WTC11 (cell line): Measurements from ENCODE around the gene STRN3. TPM values are rescaled to one million over a fixed set of nuclear protein-coding genes. Genes with fewer than 3 reads are reported as not detected.

Source experiments
- ATAC-seq: fragments of 200-7000 bp; cut with Tn5 transposase; 2 replicates; pipeline ENCODE4 v1.10.0; 2021; ENCODE audit warnings: mild to moderate bottlenecking, moderate library complexity
- CTCF ChIA-PET: fragments of 300-600 bp; sonication (Branson Sonifier 250); formaldehyde crosslinking; loops from one replicate; lab custom pipeline; 2021; ENCODE audit warnings: antibody characterized with exemption; lab: Charles Lee
- POLR2A ChIA-PET: fragments of 350-600 bp; sonication (Branson Sonifier 250); formaldehyde crosslinking; loops from one replicate; lab custom pipeline; 2021; ENCODE audit warnings: antibody characterized with exemption; lab: Charles Lee
- DNase-seq: peaks from one replicate; pipeline ENCODE4 v3.0.0; 2021; ENCODE audit warnings: low spot score
- H3K27ac Mint-ChIP-seq: 2 replicates; pipeline ENCODE4 v1.8.0; 2021; ENCODE audit warnings: mixed read lengths
- H3K27me3 Mint-ChIP-seq: 2 replicates; pipeline ENCODE4 v1.8.0; 2021; ENCODE audit warnings: low read depth, mild to moderate bottlenecking, moderate library complexity, mixed read lengths
- H3K36me3 Mint-ChIP-seq: 2 replicates; pipeline ENCODE4 v1.8.0; 2021; ENCODE audit warnings: mixed read lengths
- H3K4me1 Mint-ChIP-seq: 2 replicates; pipeline ENCODE4 v1.8.0; 2022; ENCODE audit warnings: mixed read lengths
- H3K4me3 Mint-ChIP-seq: 2 replicates; pipeline ENCODE4 v1.8.0; 2021; ENCODE audit warnings: mild to moderate bottlenecking, moderate library complexity, mixed read lengths
- H3K9me3 Mint-ChIP-seq: 2 replicates; pipeline ENCODE4 v1.8.0; 2021; ENCODE audit warnings: mixed read lengths
- E2F1 ChIP-seq: sonication (generic); formaldehyde crosslinking; IDR thresholded peaks from 2 replicates; pipeline ENCODE4 v1.8.0; 2022; ENCODE audit warnings: mild to moderate bottlenecking, missing genetic modification reagents
- E2F4 ChIP-seq: sonication (generic); formaldehyde crosslinking; IDR thresholded peaks from 2 replicates; pipeline ENCODE4 v1.8.1; 2022; ENCODE audit warnings: low read depth, mild to moderate bottlenecking, moderate library complexity, missing genetic modification reagents, borderline replicate concordance
- FOXP1 ChIP-seq: sonication (generic); formaldehyde crosslinking; IDR thresholded peaks from 2 replicates; pipeline ENCODE4 v1.8.0; 2022; ENCODE audit warnings: missing genetic modification reagents, mild to moderate bottlenecking, moderate library complexity, borderline replicate concordance
- IRF2 ChIP-seq: sonication (generic); formaldehyde crosslinking; IDR thresholded peaks from 2 replicates; pipeline ENCODE4 v1.8.0; 2022; ENCODE audit warnings: low read depth, missing genetic modification reagents, borderline replicate concordance
- NFATC4 ChIP-seq: fragments of 250-450 bp; sonication (Bioruptor Pico); IDR thresholded peaks from 2 replicates; pipeline ENCODE4 v1.9.0; 2021; ENCODE audit warnings: mild to moderate bottlenecking
- NFYB ChIP-seq: sonication (generic); formaldehyde crosslinking; conservative IDR thresholded peaks from 2 replicates; pipeline ENCODE4 v1.8.0; 2022; ENCODE audit warnings: low read depth, missing genetic modification reagents
- RORB ChIP-seq: fragments of 250-450 bp; sonication (Bioruptor Pico); IDR thresholded peaks from 2 replicates; pipeline ENCODE4 v1.9.0; 2021; ENCODE audit warnings: mild to moderate bottlenecking
- ZNF121 ChIP-seq: sonication (generic); formaldehyde crosslinking; IDR thresholded peaks from 2 replicates; pipeline ENCODE4 v1.8.0; 2023; ENCODE audit warnings: missing genetic modification reagents
- ZNF219 ChIP-seq: sonication (generic); formaldehyde crosslinking; IDR thresholded peaks from 2 replicates; pipeline ENCODE4 v1.8.0; 2023; ENCODE audit warnings: missing genetic modification reagents, mild to moderate bottlenecking, borderline replicate concordance
- ZNF317 ChIP-seq: sonication (generic); formaldehyde crosslinking; IDR thresholded peaks from 2 replicates; pipeline ENCODE4 v1.8.1; 2023; ENCODE audit warnings: low read depth, mild to moderate bottlenecking, moderate library complexity, missing genetic modification reagents, borderline replicate concordance
- ZNF512 ChIP-seq: sonication (generic); formaldehyde crosslinking; IDR thresholded peaks from 2 replicates; pipeline ENCODE4 v1.8.1; 2022; ENCODE audit warnings: missing genetic modification reagents, borderline replicate concordance
- ZSCAN18 ChIP-seq: fragments of 250-450 bp; sonication (Bioruptor Pico); IDR thresholded peaks from 2 replicates; pipeline ENCODE4 v2.1.2; 2022; ENCODE audit warnings: mild to moderate bottlenecking, moderate library complexity
- total RNA-seq: library from RNA; stranded (reverse); gene quantifications from 3 replicates; pipeline ENCODE4 v1.2.3, GENCODE V29; 2021
- TF ChIP-seq, protein P1 (sequence below): fragments of 250-450 bp; sonication (Bioruptor Pico); conservative IDR thresholded peaks from 2 replicates; pipeline ENCODE4 v1.9.0; 2021; ENCODE audit warnings: mild to moderate bottlenecking
- TF ChIP-seq, protein P2 (sequence below): sonication (generic); formaldehyde crosslinking; IDR thresholded peaks from 2 replicates; pipeline ENCODE4 v1.8.0; 2022; ENCODE audit warnings: mild to moderate bottlenecking, missing genetic modification reagents
- TF ChIP-seq, protein P3 (sequence below): fragments of 250-450 bp; sonication (Bioruptor Pico); IDR thresholded peaks from 2 replicates; pipeline ENCODE4 v1.9.0; 2021; ENCODE audit warnings: mild to moderate bottlenecking, borderline replicate concordance

The STRN3 gene
- total RNA-seq, 1 experiment from 2014 or later = 37.1 TPM

DNA sequence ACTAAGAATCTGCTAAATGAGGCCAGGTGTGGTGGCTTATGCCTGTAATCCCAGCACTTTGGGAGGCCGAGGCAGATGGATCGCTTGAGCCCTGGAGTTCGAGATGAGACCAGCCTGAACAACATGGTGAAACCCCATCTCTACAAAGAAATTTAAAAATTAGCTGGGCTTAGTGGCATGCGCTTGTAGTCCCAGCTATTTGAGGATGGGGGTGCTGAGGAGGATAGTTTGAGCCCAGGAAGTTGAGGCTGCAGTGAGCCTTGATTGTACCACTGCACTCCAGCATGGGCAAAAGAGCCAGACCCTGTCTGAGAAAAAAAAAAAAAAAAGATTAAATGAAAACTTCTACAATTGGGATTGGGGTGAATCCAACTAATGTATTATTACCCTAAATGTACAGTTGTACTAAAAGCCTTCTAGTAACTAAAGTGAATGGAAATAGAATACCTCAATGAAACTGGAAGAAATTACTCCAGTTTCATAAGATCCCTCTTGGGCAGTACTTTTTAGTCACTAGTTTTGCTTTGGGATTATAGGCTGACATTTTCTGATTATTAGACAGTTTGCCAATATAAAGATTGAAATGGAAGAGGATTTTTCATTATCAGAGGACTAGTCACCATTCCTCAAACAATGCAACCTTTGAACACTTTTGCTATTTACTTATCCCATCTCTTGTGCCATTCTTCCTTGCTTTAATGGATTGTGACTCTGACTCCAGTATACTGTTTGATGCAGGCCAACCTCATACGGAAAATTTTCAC is 137.5 kb downstream of the STRN3 start:
- H3K4me3 Mint-ChIP-seq = no peak overlapping the region
- no peak for TF ChIP-seq E2F1 (CRISPR knock-in tag)
- no peak for TF ChIP-seq ZNF219 (CRISPR knock-in tag)
- TF ChIP-seq NFYB (CRISPR knock-in tag) = no peak
- TF ChIP-seq ZNF121 (CRISPR knock-in tag) = 0 out of 2 replicates have a peak, but pooled peaks have one; percentile 41
- TF ChIP-seq FOXP1 (CRISPR knock-in tag) = no peak
- no peak for TF ChIP-seq NFATC4 (CRISPR knock-in tag)
- H3K9me3 Mint-ChIP-seq = no peaks in the 10 kb centered on the region
- POLR2A ChIA-PET = no interaction called here
- CTCF ChIA-PET = interaction anchor here (0.7 kb wide), 2 partner anchors 11 to 277 kb away, joined by 3 to 4 read pairs; no protein-coding TSS in a partner anchor
- H3K27ac Mint-ChIP-seq = no peak overlapping the region
- no peaks in the 10 kb centered on the region for H3K27me3 Mint-ChIP-seq
- H3K4me1 Mint-ChIP-seq = no peaks in the 10 kb centered on the region
- no peak for DNase-seq
- no peaks in the 10 kb centered on the region for H3K36me3 Mint-ChIP-seq
- peak; percentile 66 for ATAC-seq

GRCh38 chr14:30885840-30886740 is 140.1 kb downstream of the STRN3 start:
- POLR2A ChIA-PET = no interaction called here
- DNase-seq (no peak), ATAC-seq (no peak)
- TF ChIP-seq ZSCAN18 (CRISPR knock-in tag) (no peak), RORB (no peak), E2F4 (no peak), NFATC4 (CRISPR knock-in tag) (no peak), ZNF317 (no peak), ZNF512 (CRISPR knock-in tag) (no peak), IRF2 (CRISPR knock-in tag) (no peak), E2F1 (CRISPR knock-in tag) (no peak)
- TF ChIP-seq, protein P1, sequence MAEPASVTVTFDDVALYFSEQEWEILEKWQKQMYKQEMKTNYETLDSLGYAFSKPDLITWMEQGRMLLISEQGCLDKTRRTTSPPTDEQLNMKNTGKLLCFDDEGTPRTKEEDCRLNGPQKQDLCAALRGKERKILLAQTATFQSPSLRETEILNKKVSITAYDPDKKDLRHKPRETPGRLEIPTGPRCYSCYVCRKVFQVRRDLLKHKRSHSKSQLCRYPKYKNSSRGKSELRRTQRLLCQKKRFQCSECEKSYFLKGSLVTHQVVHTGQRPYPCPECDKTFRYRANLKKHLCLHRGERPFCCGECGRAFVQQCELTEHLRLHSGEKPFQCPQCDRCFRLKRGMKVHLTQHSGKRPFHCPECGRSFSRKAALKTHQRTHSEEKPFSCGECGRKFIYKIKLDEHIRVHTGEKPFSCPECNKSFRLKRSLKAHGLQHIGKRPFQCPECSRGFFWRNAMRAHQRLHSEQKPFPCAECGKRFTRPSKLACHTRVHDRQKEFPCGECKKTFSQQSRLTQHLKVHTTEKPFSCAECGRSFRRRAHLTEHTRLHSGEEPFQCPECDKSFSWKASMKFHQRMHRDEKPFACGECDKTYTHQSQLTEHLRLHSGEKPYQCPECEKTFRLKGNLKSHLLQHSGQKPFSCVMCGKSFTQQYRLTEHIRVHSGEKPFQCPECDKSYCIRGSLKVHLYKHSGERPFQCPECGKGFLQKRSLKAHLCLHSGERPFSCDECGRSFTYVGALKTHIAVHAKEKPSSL (CRISPR knock-in tag) = no peak
- TF ChIP-seq, protein P2, sequence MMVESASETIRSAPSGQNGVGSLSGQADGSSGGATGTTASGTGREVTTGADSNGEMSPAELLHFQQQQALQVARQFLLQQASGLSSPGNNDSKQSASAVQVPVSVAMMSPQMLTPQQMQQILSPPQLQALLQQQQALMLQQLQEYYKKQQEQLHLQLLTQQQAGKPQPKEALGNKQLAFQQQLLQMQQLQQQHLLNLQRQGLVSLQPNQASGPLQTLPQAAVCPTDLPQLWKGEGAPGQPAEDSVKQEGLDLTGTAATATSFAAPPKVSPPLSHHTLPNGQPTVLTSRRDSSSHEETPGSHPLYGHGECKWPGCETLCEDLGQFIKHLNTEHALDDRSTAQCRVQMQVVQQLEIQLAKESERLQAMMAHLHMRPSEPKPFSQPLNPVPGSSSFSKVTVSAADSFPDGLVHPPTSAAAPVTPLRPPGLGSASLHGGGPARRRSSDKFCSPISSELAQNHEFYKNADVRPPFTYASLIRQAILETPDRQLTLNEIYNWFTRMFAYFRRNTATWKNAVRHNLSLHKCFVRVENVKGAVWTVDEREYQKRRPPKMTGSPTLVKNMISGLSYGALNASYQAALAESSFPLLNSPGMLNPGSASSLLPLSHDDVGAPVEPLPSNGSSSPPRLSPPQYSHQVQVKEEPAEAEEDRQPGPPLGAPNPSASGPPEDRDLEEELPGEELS (CRISPR knock-in tag) = no peak
- TF ChIP-seq, protein P3, sequence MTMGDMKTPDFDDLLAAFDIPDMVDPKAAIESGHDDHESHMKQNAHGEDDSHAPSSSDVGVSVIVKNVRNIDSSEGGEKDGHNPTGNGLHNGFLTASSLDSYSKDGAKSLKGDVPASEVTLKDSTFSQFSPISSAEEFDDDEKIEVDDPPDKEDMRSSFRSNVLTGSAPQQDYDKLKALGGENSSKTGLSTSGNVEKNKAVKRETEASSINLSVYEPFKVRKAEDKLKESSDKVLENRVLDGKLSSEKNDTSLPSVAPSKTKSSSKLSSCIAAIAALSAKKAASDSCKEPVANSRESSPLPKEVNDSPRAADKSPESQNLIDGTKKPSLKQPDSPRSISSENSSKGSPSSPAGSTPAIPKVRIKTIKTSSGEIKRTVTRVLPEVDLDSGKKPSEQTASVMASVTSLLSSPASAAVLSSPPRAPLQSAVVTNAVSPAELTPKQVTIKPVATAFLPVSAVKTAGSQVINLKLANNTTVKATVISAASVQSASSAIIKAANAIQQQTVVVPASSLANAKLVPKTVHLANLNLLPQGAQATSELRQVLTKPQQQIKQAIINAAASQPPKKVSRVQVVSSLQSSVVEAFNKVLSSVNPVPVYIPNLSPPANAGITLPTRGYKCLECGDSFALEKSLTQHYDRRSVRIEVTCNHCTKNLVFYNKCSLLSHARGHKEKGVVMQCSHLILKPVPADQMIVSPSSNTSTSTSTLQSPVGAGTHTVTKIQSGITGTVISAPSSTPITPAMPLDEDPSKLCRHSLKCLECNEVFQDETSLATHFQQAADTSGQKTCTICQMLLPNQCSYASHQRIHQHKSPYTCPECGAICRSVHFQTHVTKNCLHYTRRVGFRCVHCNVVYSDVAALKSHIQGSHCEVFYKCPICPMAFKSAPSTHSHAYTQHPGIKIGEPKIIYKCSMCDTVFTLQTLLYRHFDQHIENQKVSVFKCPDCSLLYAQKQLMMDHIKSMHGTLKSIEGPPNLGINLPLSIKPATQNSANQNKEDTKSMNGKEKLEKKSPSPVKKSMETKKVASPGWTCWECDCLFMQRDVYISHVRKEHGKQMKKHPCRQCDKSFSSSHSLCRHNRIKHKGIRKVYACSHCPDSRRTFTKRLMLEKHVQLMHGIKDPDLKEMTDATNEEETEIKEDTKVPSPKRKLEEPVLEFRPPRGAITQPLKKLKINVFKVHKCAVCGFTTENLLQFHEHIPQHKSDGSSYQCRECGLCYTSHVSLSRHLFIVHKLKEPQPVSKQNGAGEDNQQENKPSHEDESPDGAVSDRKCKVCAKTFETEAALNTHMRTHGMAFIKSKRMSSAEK = no peak

More at GRCh38 chr14:30885840-30886740, 140.1 kb downstream of the STRN3 start:
- CTCF ChIA-PET = no interaction called here
- Mint-ChIP-seq H3K27me3 (no peaks in the 10 kb centered on the region), H3K4me1 (no peaks in the 10 kb centered on the region), H3K36me3 (no peaks in the 10 kb centered on the region), H3K4me3 (no peak overlapping the region), H3K27ac (no peak overlapping the region), H3K9me3 (no peaks in the 10 kb centered on the region)
